Activated CD8-positive, alpha-beta memory T cell treated with anti-CD3 and anti-CD28 coated beads, Interleukin-2, amount 50 U/mL, for 1 hour (primary cell): ENCODE results near the gene RUFY3.

Experiments
- DNase-seq: peaks from one replicate; pipeline ENCODE4 v3.0.0-alpha.2; 2020; ENCODE audit errors: extremely low read depth

Gene RUFY3

DNA sequence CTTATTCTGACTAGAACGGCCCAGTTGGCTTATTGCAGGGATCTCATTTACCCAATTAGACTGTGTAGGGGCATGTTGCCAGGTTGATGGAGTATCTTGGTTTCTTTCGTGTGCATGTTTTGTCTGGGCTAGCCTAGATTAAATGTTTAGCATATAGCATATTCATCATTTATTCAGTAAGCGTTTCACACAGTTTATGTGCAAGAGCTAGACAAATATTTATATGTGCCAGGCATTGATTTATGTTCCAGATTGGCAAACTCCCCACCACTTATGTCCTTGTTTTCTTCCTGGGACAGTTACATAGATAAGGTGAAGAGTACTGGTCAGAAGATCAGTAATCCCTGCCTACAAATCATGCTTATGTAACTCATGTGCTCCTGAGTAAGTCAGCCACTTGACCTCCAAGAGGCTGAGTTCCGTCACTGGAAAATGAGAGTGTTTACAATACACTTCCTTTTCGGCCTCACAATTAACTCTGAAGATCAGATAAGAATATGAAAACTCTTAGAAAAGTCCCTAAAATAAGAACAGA lies 57.2 kb downstream of the RUFY3 start:
- no peak for DNase-seq

DNA sequence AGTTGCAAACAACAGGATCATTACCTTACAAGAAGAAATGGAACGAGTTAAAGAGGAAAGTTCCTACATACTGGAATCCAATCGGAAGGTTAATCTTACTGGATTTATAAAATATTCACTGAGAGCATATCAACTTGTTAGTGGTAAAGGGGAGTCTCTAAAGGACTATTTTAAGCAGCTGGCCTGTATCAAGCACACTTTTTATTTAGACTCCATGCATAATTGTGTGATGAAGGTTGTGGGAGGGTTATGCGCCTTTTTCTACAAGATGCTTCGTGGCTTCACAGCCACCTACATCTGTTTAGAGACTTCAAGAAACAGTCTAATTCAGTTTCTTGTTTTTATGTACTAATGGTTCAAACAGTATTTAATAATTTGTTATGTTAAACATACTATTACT lies 61.3 kb downstream of the RUFY3 start:
- no peak for DNase-seq

DNA sequence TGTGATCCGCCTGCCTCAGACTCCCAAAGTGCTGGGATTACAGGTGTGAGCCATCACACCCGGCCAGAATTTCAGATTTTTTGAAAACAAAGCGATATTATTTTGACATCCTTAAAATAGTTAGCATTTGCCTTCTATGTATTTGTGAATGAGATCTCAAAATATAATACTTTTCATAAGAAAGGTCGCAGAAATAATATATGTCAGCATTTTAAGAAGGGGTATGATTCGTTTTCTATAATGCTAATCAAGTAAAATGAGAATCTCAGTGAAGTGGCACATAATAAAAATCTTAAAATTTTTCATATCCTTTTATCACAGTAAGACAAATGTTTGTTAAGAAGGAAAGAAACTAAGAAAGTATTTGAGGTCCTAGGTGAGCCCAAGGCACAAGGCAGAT lies 65.7 kb downstream of the RUFY3 start:
- DNase-seq = no peak

DNA sequence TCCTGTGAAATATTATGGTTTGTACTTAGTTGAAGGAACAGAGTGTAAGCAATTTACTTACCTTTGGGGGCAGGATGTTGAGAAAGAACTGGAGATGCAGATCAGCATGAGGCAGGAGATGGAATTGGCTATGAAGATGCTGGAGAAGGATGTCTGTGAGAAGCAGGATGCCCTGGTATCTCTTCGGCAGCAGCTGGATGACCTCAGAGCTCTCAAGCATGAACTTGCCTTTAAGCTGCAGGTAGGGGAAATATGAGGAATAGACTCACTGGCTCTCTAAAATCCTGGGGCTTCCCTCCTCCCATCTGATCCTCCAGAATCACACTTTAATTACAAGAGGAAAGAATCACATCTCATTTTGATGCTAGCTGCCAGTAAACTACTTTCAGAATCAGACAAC lies 67.0 kb downstream of the RUFY3 start:
- DNase-seq = no peak

DNA sequence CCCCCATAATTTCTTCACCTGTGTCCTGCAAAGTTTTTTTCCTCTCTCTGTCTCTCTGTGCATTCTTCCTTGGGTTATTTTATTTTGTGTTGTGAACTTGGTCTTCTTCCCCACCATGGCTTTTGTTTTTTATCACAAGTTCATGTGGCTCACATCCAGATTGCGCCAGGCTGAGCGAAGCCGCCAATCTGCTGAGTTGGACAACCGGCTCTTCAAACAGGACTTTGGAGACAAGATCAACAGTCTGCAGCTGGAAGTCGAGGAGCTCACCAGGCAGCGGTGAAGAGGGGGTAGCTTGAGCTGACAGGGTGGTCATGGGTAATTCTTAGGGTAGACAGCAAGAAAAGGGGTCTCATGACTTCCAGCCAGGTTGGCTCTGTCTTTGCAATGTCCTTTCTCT lies 71.9 kb downstream of the RUFY3 start:
- no peak for DNase-seq

DNA sequence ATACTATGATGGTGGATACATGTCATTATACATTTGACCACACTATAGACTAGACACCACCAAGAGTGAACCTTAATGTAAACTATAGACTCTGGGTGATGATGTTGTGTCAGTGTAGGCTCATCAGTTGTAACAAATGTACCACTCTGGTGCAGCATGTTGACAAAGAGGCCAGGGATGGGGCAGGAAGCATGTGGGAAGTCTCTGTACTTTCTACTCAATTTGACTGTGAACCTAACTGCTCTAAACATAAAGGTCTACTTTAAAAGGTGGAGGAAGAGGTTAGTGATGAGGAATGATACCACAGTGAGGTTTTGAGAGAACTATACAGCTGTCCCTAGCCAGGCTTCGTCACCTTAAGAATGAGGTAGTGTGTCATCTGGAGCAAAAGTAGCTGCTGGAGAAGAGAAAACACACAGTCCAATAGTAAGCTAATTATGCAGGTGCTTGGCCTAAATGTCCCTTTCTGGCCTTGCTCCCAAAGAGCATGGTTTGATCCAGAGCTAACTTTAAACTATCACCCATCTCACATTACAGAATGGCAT lies 79.6 kb downstream of the RUFY3 start:
- no peak for DNase-seq

DNA sequence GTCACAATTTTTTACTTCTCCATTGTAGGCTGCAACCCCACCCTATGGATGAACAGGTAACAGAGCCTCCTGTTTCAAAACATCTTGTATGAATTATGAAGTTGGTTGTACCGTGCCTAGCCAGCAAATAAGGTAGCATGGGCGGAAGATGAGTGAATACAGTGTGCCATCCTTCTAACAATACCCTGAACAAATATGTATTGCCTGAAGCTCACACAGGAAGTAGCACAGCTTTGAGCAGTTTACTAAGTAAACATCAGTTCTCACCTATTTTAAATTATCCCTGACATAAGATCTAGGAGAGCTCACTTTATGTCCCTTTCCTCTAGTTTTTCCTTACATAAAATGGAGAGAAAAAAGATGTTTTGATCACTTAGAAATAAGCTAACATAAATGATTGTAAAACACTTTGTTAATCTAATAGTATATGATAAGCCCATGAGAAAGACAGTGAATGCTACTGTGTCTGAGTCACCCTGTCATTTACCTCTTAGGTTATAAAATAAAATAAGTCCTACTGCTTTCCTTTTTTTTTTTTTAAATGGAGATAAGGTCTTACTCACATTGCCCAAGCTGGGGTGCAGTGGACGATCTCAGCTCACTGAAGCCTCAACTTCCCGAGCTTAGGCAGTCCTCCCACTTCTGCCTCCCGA lies 81.3 kb downstream of the RUFY3 start:
- DNase-seq = no peak

DNA sequence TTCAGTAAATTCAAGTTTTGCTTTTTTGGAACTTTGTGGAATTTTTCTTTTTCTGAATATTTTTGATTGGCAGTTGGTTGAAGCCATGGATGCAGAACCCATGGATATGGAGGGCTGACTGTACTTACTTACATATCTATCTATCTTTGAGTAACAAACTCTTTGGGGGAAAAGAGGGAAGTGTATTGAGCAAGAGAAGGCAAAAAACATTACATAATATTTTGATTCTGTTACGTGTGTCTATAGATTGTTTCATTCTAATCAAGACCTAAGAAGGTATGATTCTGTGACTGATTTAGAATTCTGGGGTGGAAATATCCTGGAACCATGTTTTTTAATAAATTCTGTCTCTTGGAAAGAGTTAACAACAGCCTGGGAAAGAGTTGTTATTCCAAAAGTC lies 86.4 kb downstream of the RUFY3 start:
- DNase-seq = no peak

DNA sequence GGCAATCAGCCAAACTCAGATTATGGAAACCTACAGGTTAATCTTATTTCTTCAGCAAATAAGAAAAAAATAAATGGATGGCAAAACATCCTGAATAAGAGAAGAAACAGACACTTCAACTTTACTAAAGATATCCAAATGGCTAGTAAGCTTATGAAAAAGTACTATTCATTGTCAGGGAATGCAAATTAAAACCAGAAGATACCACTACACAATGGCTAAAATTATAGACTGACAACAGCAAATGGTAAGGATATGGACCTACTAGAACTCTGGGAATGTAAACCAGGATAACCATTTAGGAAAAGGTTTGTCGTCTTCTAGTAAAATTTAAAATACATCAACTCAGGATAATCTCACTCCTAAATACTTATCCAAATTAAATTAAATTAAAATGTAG lies 93.6 kb downstream of the RUFY3 start:
- DNase-seq = no peak

DNA sequence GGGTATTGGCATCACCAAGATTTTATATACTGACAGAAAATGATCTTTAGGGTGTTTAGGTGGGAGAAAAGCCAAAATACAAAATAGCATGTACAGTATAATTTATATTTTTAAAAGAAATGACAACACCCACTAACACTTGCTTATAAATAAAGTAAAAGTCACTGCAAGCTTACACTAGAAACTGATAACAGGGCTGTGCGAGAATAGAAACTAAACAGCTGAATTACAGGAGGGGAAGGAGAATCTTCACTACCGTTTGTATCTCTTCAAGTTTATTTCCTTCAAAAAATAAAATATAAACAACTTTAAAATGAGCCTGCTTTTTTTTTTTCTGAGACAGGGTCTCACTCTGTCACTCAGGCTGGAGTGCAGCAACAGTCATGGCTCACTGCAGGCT lies 95.1 kb downstream of the RUFY3 start:
- DNase-seq = no peak

DNA sequence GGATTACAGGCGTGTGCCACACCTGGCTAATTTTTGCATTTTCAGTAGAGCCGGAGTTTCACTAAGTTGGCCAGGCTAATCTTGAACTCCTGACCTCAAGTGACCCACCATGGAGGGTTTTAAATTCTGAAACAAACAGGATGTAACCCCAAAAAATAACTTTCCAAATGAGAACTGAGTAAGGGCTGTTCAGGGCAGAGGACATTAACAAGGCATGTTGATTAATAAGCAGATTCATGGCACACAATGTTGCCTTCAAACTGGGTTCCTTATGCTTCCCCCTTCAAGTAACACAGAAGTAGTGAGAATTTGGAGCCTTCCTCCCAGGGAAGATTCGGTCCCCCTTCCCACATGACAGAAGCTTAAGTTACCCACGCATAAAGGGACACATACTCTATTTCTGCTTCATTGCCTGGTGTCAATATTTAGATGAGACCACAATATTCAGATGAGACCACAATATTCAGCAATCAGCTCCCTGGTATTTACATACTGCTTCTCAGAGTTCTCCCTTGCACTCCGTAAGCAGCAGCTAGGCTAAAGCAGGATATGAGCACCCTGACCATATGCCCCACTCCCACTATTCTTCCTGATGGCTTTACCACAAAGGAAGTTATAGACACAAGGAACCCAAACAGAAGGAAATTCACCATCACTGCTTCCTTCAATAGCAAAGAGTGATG lies 96.5 kb downstream of the RUFY3 start:
- no peak for DNase-seq

DNA sequence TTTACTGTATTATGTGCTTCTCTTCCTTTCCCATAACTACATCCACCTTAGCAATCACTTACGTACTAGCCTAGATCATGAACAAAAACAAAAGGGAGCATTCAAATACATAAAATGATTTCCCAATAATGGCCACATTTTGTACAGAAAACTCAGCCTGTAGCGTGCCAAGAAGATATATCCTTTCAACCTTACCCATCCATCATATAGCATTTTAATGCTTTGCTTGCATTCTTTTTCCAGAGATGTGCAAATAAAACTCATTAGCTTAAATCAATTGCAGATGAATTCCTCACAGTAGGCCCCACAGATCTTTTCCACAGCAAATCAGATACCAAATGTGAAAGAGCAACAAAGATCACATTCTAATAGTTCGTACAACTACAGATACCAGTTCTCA lies 97.2 kb downstream of the RUFY3 start:
- DNase-seq = no peak

DNA sequence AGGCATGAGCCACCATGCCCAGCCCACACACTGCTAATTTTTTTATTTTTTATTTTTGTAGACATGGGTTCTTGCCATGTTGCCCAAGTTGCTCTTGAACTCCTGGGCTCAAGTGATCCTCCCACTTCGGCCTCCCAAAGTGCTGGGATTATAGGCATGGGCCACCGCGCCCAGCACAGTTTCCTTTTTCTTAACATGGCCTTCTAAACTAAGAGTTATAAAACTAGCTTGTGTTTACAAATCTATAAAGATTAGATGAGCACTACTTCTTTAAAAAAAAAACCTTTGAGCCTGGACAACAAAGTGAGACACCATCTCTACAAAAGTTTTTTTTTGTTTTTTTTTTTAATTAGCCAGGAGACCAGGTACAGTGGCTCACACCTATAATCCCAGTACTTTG lies 107.3 kb downstream of the RUFY3 start:
- DNase-seq = no peak

DNA sequence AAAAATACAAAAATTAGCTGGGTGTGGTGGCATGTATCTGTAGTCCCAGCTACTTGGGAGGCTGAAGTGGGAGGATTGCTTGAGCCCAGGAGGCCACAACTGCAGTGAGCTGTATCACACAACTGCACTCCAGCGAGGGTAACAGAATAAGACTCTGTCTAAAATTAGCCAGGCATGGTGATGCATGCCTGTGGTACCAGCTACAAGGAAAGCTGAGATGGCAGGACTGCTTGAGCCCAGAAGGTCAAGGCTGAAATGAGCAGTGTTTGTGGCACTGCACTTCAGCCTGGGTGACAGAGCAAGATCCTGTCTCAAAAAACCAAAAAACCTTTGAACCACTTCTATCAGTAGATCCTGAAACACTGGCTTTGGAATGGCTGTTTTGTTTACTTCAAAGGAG lies 107.7 kb downstream of the RUFY3 start:
- no peak for DNase-seq

DNA sequence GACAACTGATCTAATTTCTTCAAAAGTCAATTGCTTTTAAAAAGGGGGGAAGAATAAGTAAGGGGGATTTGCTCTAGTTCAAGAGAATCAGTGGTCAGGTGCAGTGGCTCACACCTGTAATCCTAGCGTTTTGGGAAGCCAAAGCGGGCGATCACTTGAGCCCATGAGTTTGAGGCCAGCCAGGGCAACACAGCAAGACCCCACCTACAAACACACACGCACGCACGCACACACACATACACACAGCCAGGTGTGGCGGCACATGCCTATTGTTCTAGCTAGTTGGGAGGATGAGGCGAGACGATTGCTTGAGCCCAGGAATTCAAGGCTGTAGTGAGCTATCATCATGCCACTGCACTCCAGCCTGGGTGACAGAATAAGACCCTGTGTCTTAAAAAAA lies 108.3 kb downstream of the RUFY3 start:
- no peak for DNase-seq

DNA sequence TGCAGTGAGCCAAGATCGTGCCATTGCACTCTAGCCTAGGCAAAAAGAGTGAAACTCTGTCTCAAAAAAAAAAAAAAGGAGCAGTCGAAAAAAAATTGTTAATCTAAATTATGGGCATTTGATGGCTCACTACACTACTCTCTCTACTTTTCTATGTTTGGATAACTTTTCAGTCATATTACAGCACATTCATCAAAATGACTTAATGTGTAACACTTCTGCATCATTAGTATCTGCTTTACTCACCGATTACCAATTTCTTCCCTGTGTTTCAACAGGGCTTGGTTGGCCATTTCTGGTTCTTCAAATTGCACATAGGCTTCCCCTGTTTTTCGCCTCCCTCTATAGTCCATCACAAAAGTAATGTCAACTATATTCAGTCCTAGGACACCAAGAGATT lies 109.5 kb downstream of the RUFY3 start:
- DNase-seq = no peak

DNA sequence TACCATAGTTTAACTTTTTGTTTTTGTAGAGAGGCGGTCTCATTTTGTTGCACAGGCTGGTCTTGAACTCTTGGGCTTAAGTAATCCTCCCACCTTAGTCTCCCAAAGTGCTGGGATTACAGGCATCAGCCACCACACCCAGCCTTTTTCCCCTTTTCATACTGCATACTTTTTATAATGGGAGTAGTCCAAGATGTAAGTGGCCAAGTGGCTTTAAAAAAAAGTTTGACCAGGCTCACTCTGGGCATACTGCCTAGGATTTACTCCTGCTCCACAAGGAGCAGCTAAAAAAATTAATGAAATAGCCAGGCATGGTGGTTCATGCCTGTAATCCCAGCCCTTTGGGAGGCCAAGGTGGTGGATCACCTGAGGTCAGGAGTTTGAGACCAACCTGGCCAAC lies 111.9 kb downstream of the RUFY3 start:
- no peak for DNase-seq

DNA sequence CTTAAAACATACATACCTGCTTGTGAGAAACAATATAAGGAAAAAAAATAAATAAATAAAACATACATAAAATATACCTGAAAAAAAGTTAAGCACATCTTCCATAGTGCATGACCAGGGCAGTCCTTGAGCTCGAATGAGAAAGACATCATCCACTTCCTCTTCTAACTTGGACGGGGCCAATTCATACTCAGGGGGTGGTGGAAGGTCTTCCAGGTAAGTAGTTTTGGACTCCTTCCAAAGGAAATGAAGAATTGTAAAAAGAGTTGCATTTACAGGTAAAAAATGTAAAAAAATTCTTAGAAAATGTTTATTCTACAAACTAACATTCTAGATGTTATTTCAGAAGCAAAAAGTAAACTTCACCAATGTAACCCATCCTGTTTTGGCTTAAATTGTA lies 114.3 kb downstream of the RUFY3 start:
- DNase-seq = no peak

DNA sequence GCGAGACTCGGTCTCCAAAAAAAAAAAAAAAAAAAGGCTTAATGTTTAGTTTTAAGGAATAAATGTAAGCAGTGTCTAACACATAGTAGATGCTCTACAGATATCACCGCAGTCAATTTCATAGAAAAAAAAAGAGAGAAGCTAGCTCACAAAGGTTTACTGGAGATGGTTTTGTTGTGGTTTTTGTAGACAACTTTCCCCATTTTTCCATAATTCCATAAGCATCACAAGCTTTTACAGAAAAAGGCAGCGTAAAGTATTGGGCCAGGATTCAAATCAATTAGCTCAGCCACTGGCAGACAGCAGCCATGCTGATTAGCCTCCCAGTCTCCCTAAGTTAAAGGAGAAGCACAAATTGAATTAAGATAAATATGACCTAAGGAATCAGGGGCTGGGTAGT lies 116.4 kb downstream of the RUFY3 start:
- DNase-seq = no peak

DNA sequence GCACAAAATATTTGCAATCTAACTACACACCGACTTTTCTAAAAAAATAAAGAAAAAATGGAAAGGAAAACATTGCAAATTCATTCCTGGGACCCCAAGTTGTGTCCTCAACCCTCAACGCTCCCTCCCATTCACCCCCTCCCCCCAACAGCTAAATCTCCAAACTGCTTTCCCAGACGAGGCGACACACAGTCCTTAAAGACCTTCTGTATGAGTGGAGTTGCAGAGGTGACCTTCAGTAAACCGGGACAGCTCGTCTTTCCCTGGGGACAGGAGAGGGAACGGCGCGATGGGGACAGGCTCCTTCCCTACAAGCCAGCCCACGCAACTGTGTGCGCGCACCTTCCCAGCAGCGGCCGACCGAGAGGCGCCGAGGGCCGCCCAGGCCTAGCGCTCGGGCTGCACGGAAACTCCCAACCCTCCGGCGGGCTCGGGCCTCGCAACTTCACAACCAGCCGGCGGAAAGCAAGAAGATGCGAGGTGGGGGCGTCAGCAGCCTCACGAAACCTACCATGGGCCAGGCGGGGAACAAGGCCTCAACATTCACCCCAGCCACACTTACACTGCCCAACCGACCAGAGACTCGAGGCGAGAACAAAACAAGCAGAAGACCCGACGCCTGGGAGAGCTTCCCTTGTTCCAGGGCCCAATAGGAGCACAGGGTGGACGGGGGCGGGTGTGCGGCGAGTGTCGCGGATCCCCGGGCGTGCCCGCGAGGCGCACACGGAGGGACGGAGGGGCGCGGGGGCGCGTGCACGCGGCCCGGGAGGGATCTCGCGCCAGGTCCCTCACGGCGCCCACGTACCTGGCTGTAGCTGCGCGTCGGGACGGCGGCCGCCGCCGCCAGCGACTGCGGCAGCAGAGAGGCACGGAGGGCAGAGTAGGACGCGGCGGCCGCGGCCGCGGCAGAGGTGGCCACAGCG lies 117.2 kb downstream of the RUFY3 start:
- DNase-seq = peak; percentile 10

DNA sequence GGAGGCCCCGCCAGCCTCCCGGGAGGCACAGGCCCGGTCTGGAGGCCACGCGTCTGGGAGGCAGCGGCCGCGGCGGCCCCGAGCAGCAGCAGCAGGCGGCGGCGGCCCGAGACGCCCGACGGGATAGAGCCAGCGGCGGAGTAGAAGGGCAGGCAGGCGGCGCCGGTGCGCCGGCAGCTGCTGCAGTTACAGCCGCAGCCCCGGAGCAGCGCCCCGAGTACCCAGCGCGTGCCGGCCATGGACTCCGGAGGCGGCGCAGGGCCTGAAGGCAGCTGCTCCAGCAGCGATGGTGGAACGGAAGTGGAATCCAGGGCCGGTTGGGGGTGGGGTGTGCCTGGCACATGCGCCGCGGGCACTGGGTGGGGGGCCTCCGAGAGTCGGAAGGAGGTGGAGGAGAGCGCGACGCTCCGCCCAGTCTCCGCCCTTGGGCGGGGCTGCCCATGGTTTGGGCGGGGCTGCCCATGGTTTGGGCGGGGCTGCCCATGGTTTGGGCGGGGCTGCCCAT lies 117.9 kb downstream of the RUFY3 start, which contains the start of gene GRSF1:
GRSF1 (minus strand) TSS at position 302 of the 505 bp plus-strand sequence; CDS start at position 239, 63 bp downstream.
- DNase-seq = peak; percentile 78

DNA sequence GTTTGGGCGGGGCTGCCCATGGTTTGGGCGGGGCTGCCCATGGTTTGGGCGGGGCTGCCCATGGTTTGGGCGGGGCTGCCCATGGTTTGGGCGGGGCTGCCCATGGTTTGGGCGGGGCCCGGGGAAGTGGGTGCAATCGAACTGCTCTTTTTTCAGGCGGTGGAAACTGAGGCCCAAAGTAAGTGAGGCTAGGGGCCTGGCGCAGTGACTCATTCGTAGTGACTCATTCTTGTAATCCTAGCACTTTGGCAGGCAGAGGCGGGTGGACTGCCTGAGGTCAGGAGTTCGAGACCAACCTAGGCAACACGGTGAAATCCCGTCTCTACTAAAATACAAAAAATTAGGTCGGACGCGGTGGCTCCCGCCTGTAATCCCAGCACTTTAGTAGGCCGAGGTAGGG lies 118.4 kb downstream of the RUFY3 start:
- peak; percentile 24 for DNase-seq
